PC-9 (cell line): ENCODE data around the gene DCP1B. TPM values are rescaled to one million over a fixed set of nuclear protein-coding genes. Genes with fewer than 3 reads are reported as not detected.

Experiments
- BruUV-seq: library from RNA; stranded (reverse); fragments of 400-500 nt; replicated peaks from 2 replicates; lab custom pipeline; 2021; lab: Mats Ljungman, UMichigan
- CTCF ChIA-PET: fragments of 300-600 bp; sonication (Branson Sonifier 250); formaldehyde crosslinking; loops from one replicate; lab custom pipeline; 2022; ENCODE audit warnings: antibody characterized with exemption; lab: Charles Lee
- POLR2A ChIA-PET: fragments of 300-600 bp; sonication (Branson Sonifier 250); formaldehyde crosslinking; loops from one replicate; lab custom pipeline; 2022; ENCODE audit warnings: antibody characterized with exemption; ENCODE audit not compliant: unreplicated experiment; lab: Charles Lee
- DNase-seq, 2 experiments: peaks; one replicate each; pipeline versions ENCODE4 v3.0.0 to v3.0.0-alpha.2; 2015 to 2022; ENCODE audit warnings: mixed read lengths in 1 of 2
- H2AFZ ChIP-seq: fragments of 200-600 bp; sonication (generic); 2 replicates; pipeline ENCODE4 v1.8.1; 2017; ENCODE audit warnings: antibody characterized with exemption
- H3F3A ChIP-seq: fragments of 200-600 bp; sonication (generic); 2 replicates; pipeline ENCODE4 v1.8.1; 2017; ENCODE audit warnings: antibody characterized with exemption, mild to moderate bottlenecking, low read depth; ENCODE audit not compliant: insufficient read depth
- H3K27ac ChIP-seq: fragments of 200-600 bp; sonication (generic); 2 replicates; pipeline ENCODE4 v1.6.1; 2016; ENCODE audit warnings: mixed run types
- H3K27me3 ChIP-seq: fragments of 200-600 bp; sonication (generic); 2 replicates; pipeline ENCODE4 v1.6.1; 2016; ENCODE audit warnings: low read depth, mixed run types; ENCODE audit not compliant: insufficient read depth
- H3K36me3 ChIP-seq: fragments of 200-600 bp; sonication (generic); 2 replicates; pipeline ENCODE4 v1.6.1; 2016; ENCODE audit warnings: low read depth, mixed run types
- H3K4me1 ChIP-seq: fragments of 200-600 bp; sonication (generic); replicated peaks from 2 replicates; pipeline ENCODE4 v1.6.1; 2016; ENCODE audit warnings: mixed run types; ENCODE audit not compliant: insufficient read depth
- H3K4me2 ChIP-seq: fragments of 200-600 bp; sonication (generic); 2 replicates; pipeline ENCODE4 v1.6.1; 2017; ENCODE audit warnings: mixed run types
- H3K4me3 ChIP-seq: fragments of 200-600 bp; sonication (generic); 2 replicates; pipeline ENCODE4 v1.6.1; 2016; ENCODE audit warnings: mixed run types
- H3K79me2 ChIP-seq: fragments of 200-600 bp; sonication (generic); 2 replicates; pipeline ENCODE4 v1.6.1; 2017; ENCODE audit warnings: low read depth, mixed run types
- H3K9me2 ChIP-seq: fragments of 200-600 bp; sonication (generic); 2 replicates; pipeline ENCODE4 v1.8.1; 2017; ENCODE audit warnings: mild to moderate bottlenecking; ENCODE audit not compliant: insufficient read depth
- H3K9me3 ChIP-seq: fragments of 200-600 bp; sonication (generic); 2 replicates; pipeline ENCODE4 v1.8.1; 2016; ENCODE audit warnings: low read depth; ENCODE audit not compliant: insufficient read depth
- H4K20me1 ChIP-seq: fragments of 200-600 bp; sonication (generic); 2 replicates; pipeline ENCODE4 v1.8.1; 2017; ENCODE audit not compliant: insufficient read depth
- CTCF ChIP-seq: fragments of 200-600 bp; sonication (generic); conservative IDR thresholded peaks from 2 replicates; pipeline ENCODE4 v1.6.1; 2017; ENCODE audit warnings: mixed run types, antibody characterized with exemption, mild to moderate bottlenecking, moderate library complexity
- EZH2 ChIP-seq: fragments of 200-600 bp; sonication (generic); IDR thresholded peaks from 2 replicates; pipeline ENCODE4 v1.8.0; 2017; ENCODE audit warnings: antibody characterized with exemption, low read depth
- intact Hi-C: fragments of 100-400 bp; cut with micrococcal nuclease; formaldehyde crosslinking; loops from one replicate; pipeline ENCODE4 v1.10.0; 2022; ENCODE audit not compliant: unreplicated experiment
- total RNA-seq: library from RNA; stranded (reverse); gene quantifications from 2 replicates; pipeline ENCODE4 v1.2.3, GENCODE V29; 2021

The DCP1B gene
- total RNA-seq, 1 experiment from 2014 or later = 6.8 TPM

- Histone ChIP-seq H3K4me3 (no peak overlapping the region), H3K9me3 (no peaks in the 10 kb centered on the region), H3F3A (no peaks in the 10 kb centered on the region), H3K4me2 (no peak overlapping the region), H3K79me2 (no peaks in the 10 kb centered on the region), H4K20me1 (no peaks in the 10 kb centered on the region), H3K27me3 (peaks cover 61% of the 10 kb centered on the region), H3K36me3 (no peaks in the 10 kb centered on the region), H3K27ac (no peak overlapping the region), H2AFZ (no peak overlapping the region), H3K9me2 (no peaks in the 10 kb centered on the region), H3K4me1 (no peaks in the 10 kb centered on the region)
- BruUV-seq = no TSS peak
- intact Hi-C loops = no loop called here
- POLR2A ChIA-PET = no interaction called here
- no peak for TF ChIP-seq EZH2
- TF ChIP-seq CTCF = no peak
- CTCF ChIA-PET = no interaction called here
- DNase-seq = no peak
Measured at GRCh38 chr12:2051700-2052621, 47.7 kb upstream of the DCP1B start.

- no TSS peak for BruUV-seq
- Histone ChIP-seq H3K9me2 (no peaks in the 10 kb centered on the region), H3F3A (no peaks in the 10 kb centered on the region), H3K4me2 (no peak overlapping the region), H4K20me1 (no peaks in the 10 kb centered on the region), H2AFZ (no peak overlapping the region), H3K9me3 (no peaks in the 10 kb centered on the region), H3K4me1 (no peaks in the 10 kb centered on the region), H3K79me2 (no peaks in the 10 kb centered on the region), H3K4me3 (no peak overlapping the region), H3K27me3 (peaks cover 61% of the 10 kb centered on the region), H3K27ac (no peak overlapping the region), H3K36me3 (no peaks in the 10 kb centered on the region)
- no peak for DNase-seq
- intact Hi-C loops = no loop called here
- CTCF ChIA-PET = no interaction called here
- POLR2A ChIA-PET = interaction anchor here (0.5 kb wide), 1 partner anchor 415 kb away, joined by 3 read pairs; no protein-coding TSS in a partner anchor
- no peak for TF ChIP-seq EZH2
- TF ChIP-seq CTCF = no peak
Measured at GRCh38 chr12:2049604-2050540, 45.6 kb upstream of the DCP1B start.

GRCh38 chr12:2047752-2048151 lies 43.5 kb upstream of the DCP1B start:
- no peaks in the 10 kb centered on the region for H3K36me3 ChIP-seq
- no peak overlapping the region for H2AFZ ChIP-seq
- no peaks in the 10 kb centered on the region for H3K9me3 ChIP-seq
- intact Hi-C loops = no loop called here
- H3K4me3 ChIP-seq = no peak overlapping the region
- CTCF ChIA-PET = no interaction called here
- no peaks in the 10 kb centered on the region for H3K9me2 ChIP-seq
- POLR2A ChIA-PET = no interaction called here
- no peaks in the 10 kb centered on the region for H3K4me1 ChIP-seq
- no TSS peak for BruUV-seq
- no peaks in the 10 kb centered on the region for H3K79me2 ChIP-seq
- H3F3A ChIP-seq = no peaks in the 10 kb centered on the region
- H3K27ac ChIP-seq = no peak overlapping the region
- H3K27me3 ChIP-seq = peaks cover 74% of the 10 kb centered on the region
- H4K20me1 ChIP-seq = no peaks in the 10 kb centered on the region
- TF ChIP-seq CTCF (no peak), EZH2 (no peak)
- H3K4me2 ChIP-seq = no peak overlapping the region
- no peak for DNase-seq
